Measurements from ENCODE around the gene SLC27A4.

The SLC27A4 gene

DNA sequence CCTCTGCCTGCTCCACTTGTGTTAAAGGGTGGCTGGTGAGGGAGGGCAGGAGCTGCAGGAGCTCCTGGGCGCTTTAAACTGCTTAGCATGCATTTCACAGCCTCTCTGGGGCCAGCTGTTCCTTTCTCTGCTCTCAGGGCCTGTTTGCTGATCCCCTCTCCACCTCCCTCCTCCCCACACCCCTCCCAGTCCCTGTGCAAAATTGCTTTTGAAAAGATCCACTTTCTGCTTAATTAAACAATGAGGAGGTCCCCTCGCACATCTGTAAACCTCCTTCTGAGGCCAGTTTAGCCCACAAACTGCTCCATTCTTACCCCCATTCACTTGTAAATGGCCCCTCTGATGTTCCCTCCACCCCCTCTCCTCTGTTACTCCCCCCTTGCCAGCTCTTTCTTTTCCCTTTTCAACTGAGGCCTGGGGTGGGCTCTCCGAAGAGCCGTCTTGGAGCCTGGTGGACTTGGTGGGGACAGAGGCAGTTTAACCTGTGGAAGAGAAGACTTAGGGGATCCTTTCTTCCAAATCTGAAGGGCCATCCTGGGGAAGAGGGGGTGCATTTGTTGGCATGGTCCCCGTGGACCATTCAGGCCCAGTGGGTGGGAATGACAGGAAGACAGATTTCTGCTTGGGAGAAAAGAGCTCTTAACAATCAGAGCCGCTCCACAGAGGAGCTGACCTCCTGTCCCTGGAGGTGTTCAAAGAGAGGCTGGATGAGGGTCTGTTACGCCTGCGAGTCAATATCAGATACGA, 42.9 kb downstream of the SLC27A4 start:
- TF ChIP-seq, protein P1, sequence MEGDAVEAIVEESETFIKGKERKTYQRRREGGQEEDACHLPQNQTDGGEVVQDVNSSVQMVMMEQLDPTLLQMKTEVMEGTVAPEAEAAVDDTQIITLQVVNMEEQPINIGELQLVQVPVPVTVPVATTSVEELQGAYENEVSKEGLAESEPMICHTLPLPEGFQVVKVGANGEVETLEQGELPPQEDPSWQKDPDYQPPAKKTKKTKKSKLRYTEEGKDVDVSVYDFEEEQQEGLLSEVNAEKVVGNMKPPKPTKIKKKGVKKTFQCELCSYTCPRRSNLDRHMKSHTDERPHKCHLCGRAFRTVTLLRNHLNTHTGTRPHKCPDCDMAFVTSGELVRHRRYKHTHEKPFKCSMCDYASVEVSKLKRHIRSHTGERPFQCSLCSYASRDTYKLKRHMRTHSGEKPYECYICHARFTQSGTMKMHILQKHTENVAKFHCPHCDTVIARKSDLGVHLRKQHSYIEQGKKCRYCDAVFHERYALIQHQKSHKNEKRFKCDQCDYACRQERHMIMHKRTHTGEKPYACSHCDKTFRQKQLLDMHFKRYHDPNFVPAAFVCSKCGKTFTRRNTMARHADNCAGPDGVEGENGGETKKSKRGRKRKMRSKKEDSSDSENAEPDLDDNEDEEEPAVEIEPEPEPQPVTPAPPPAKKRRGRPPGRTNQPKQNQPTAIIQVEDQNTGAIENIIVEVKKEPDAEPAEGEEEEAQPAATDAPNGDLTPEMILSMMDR (IDR thresholded peaks at IDR 0.05; ENCODE audit: poor library complexity, severe bottlenecking), result no peak
- H3K27me3 ChIP-seq (ENCODE audit: insufficient read depth, poor library complexity, severe bottlenecking), result no peaks in the 10 kb centered on the region
- DNase-seq (ENCODE audit: low spot score) (no peak), ATAC-seq (ENCODE audit: low read depth) (no peak)
- no peak overlapping the region for H3K4me3 ChIP-seq (ENCODE audit: severe bottlenecking)
- H3K27ac ChIP-seq (ENCODE audit: poor library complexity, severe bottlenecking), result no peak overlapping the region
- H3K4me1 ChIP-seq (ENCODE audit: insufficient read depth, poor library complexity, severe bottlenecking), result no peaks in the 10 kb centered on the region
- peaks cover 43% of the 10 kb centered on the region for H3K36me3 ChIP-seq (ENCODE audit: low read depth)
- H3K9me3 ChIP-seq (ENCODE audit: severe bottlenecking), result no peaks in the 10 kb centered on the region

- Histone ChIP-seq H3K4me3 (ENCODE audit: severe bottlenecking) (no peak overlapping the region), H3K4me1 (ENCODE audit: insufficient read depth, poor library complexity, severe bottlenecking) (no peaks in the 10 kb centered on the region), H3K27me3 (ENCODE audit: insufficient read depth, poor library complexity, severe bottlenecking) (no peaks in the 10 kb centered on the region), H3K27ac (ENCODE audit: poor library complexity, severe bottlenecking) (no peak overlapping the region), H3K9me3 (ENCODE audit: severe bottlenecking) (no peaks in the 10 kb centered on the region), H3K36me3 (ENCODE audit: low read depth) (peaks cover 39% of the 10 kb centered on the region)
- DNase-seq (ENCODE audit: low spot score) (no peak), ATAC-seq (ENCODE audit: low read depth) (no peak)
- TF ChIP-seq, protein P1 (IDR thresholded peaks at IDR 0.05; ENCODE audit: poor library complexity, severe bottlenecking), result no peak
These were observed 43.5 kb downstream of the SLC27A4 start for GRCh38 chr9:128383791-128384190.

- TF ChIP-seq, protein P1 (IDR thresholded peaks at IDR 0.05; ENCODE audit: poor library complexity, severe bottlenecking), result no peak
- ATAC-seq (ENCODE audit: low read depth) (0 out of 3 replicates have a peak, but pooled peaks have one; percentile 25), DNase-seq (ENCODE audit: low spot score) (no peak)
- Histone ChIP-seq H3K27me3 (ENCODE audit: insufficient read depth, poor library complexity, severe bottlenecking) (no peaks in the 10 kb centered on the region), H3K9me3 (ENCODE audit: severe bottlenecking) (no peaks in the 10 kb centered on the region), H3K27ac (ENCODE audit: poor library complexity, severe bottlenecking) (no peak overlapping the region), H3K4me1 (ENCODE audit: insufficient read depth, poor library complexity, severe bottlenecking) (no peaks in the 10 kb centered on the region), H3K36me3 (ENCODE audit: low read depth) (peaks cover 30% of the 10 kb centered on the region), H3K4me3 (ENCODE audit: severe bottlenecking) (no peak overlapping the region)
These were observed 44.6 kb downstream of the SLC27A4 start for GRCh38 chr9:128384801-128385495.

- Histone ChIP-seq H3K4me3 (ENCODE audit: severe bottlenecking) (no peak overlapping the region), H3K36me3 (ENCODE audit: low read depth) (peaks cover 29% of the 10 kb centered on the region), H3K9me3 (ENCODE audit: severe bottlenecking) (no peaks in the 10 kb centered on the region), H3K4me1 (ENCODE audit: insufficient read depth, poor library complexity, severe bottlenecking) (no peaks in the 10 kb centered on the region), H3K27me3 (ENCODE audit: insufficient read depth, poor library complexity, severe bottlenecking) (no peaks in the 10 kb centered on the region), H3K27ac (ENCODE audit: poor library complexity, severe bottlenecking) (no peak overlapping the region)
- DNase-seq (ENCODE audit: low spot score) (no peak), ATAC-seq (ENCODE audit: low read depth) (no peak)
- TF ChIP-seq, protein P1 (IDR thresholded peaks at IDR 0.05; ENCODE audit: poor library complexity, severe bottlenecking), result no peak
These were observed 45.5 kb downstream of the SLC27A4 start for GRCh38 chr9:128385496-128386460.

All from RWPE2 (cell line).